Liver (tissue), 9 donors: ENCODE measurements around the gene GSTM1. TPM values are rescaled to one million over a fixed set of nuclear protein-coding genes. Genes with fewer than 3 reads are reported as not detected.
"Not testable (repeated sequence)": the region's sequence is repeated elsewhere in the genome, so short reads cannot be mapped to it uniquely, and the experiment has no call there.

Experiments
- DNase-seq: peaks from one replicate; pipeline ENCODE4 v3.0.0-alpha.2; 2017; ENCODE audit warnings: low spot score
- H3K27ac ChIP-seq, 2 donors: one replicate each; pipeline ENCODE4 v1.7.0; 2013; ENCODE audit warnings: inconsistent platforms in 2 of 2, low read length in 2 of 2, control low read depth in 1 of 2, low read depth in 1 of 2, mild to moderate bottlenecking in 1 of 2
- H3K27me3 ChIP-seq, 4 donors: one replicate each; pipeline versions ENCODE4 v1.6.1 to v1.7.0; 2013; ENCODE audit warnings: low read length in 3 of 4, inconsistent platforms in 1 of 4, mild to moderate bottlenecking in 1 of 4, moderate library complexity in 1 of 4; ENCODE audit not compliant: control insufficient read depth in 4 of 4, insufficient read depth in 4 of 4
- H3K36me3 ChIP-seq, 4 donors: one replicate each; pipeline versions ENCODE4 v1.6.1 to v1.7.0; 2013; ENCODE audit warnings: low read length in 3 of 4, mild to moderate bottlenecking in 3 of 4, low read depth in 1 of 4, moderate library complexity in 1 of 4; ENCODE audit not compliant: control insufficient read depth in 4 of 4, insufficient read depth in 3 of 4
- H3K4me1 ChIP-seq, 4 donors: one replicate each; pipeline versions ENCODE4 v1.6.1 to v1.7.0; 2013; ENCODE audit warnings: low read length in 3 of 4, mild to moderate bottlenecking in 3 of 4, moderate library complexity in 1 of 4; ENCODE audit not compliant: control insufficient read depth in 4 of 4, insufficient read depth in 4 of 4
- H3K4me3 ChIP-seq, 3 donors: one replicate each; pipeline versions ENCODE4 v1.6.1 to v1.7.0; 2013; ENCODE audit warnings: low read length in 3 of 3, control low read depth in 1 of 3, low read depth in 1 of 3, mild to moderate bottlenecking in 1 of 3
- H3K9ac ChIP-seq, 2 donors: one replicate each; pipeline ENCODE4 v1.7.0; 2013; ENCODE audit warnings: low read length in 2 of 2, mild to moderate bottlenecking in 2 of 2, moderate library complexity in 2 of 2, control low read depth in 1 of 2, low read depth in 1 of 2
- H3K9me3 ChIP-seq, 4 donors: one replicate each; pipeline versions ENCODE4 v1.6.1 to v1.7.0; 2013; ENCODE audit warnings: low read length in 3 of 4; ENCODE audit not compliant: control insufficient read depth in 4 of 4
- EGR1 ChIP-seq, 2 donors: IDR thresholded peaks; 2 replicates each; pipeline ENCODE4 v1.6.1; 2016 to 2018; ENCODE audit warnings: antibody characterized with exemption in 2 of 2, low read depth in 2 of 2
- FOXA1 ChIP-seq: IDR thresholded peaks from 2 replicates; pipeline ENCODE4 v1.6.1; 2016; ENCODE audit warnings: antibody characterized with exemption
- FOXA2 ChIP-seq: IDR thresholded peaks from 2 replicates; pipeline ENCODE4 v1.6.1; 2016; ENCODE audit warnings: antibody characterized with exemption
- GABPA ChIP-seq, 2 donors: IDR thresholded peaks in 1 of 2; conservative IDR thresholded peaks in 1 of 2; 2 replicates each; pipeline ENCODE4 v1.6.1; 2016; ENCODE audit warnings: antibody characterized with exemption in 2 of 2, mild to moderate bottlenecking in 1 of 2, moderate library complexity in 1 of 2
- HNF4A ChIP-seq, 2 donors: conservative IDR thresholded peaks; 2 replicates each; pipeline ENCODE4 v1.6.1; 2016; ENCODE audit warnings: antibody characterized with exemption in 2 of 2, mild to moderate bottlenecking in 2 of 2
- HNF4G ChIP-seq: IDR thresholded peaks from 2 replicates; pipeline ENCODE4 v1.6.1; 2016; ENCODE audit warnings: antibody characterized with exemption
- JUND ChIP-seq, 2 donors: IDR thresholded peaks; 2 replicates each; pipeline ENCODE4 v1.6.1; 2016; ENCODE audit warnings: antibody characterized with exemption in 2 of 2
- NR2F2 ChIP-seq: IDR thresholded peaks from 2 replicates; pipeline ENCODE4 v1.6.1; 2016; ENCODE audit warnings: antibody characterized with exemption
- RAD21 ChIP-seq, 2 donors: IDR thresholded peaks; 2 replicates each; pipeline ENCODE4 v1.6.1; 2016; ENCODE audit warnings: antibody characterized with exemption in 2 of 2, mild to moderate bottlenecking in 2 of 2
- RXRA ChIP-seq, 2 donors: IDR thresholded peaks; 2 replicates each; pipeline ENCODE4 v1.6.1; 2017 to 2018; ENCODE audit warnings: antibody characterized with exemption in 2 of 2, mild to moderate bottlenecking in 1 of 2
- SP1 ChIP-seq: IDR thresholded peaks from 2 replicates; pipeline ENCODE4 v1.6.1; 2018; ENCODE audit warnings: antibody characterized with exemption, mild to moderate bottlenecking
- TAF1 ChIP-seq: conservative IDR thresholded peaks from 2 replicates; pipeline ENCODE4 v1.6.1; 2016; ENCODE audit warnings: antibody characterized with exemption, mild to moderate bottlenecking
- YY1 ChIP-seq: IDR thresholded peaks from 2 replicates; pipeline ENCODE4 v1.6.1; 2016; ENCODE audit warnings: antibody characterized with exemption, mild to moderate bottlenecking
- WGBS: extraction: QIAGEN DNeasy Blood & Tissue Kit; methylation state at CpG from one replicate; pipeline ENCODE4 v1.1.7; 2013; 5-methylcytosine and 5-hydroxymethylcytosine counted together
- polyA plus RNA-seq, 2 donors: library from polyadenylated mRNA; stranded (reverse) in 1 of 2; unstranded in 1 of 2; fragments of 200-250 nt in 1 of 2; fragments of >200 nt in 1 of 2; fragmentation: Nextera tagmentation in 1 of 2; extraction: Ambion mirVana in 1 of 2; gene quantifications; one replicate each; pipeline versions ENCODE4 v1.2.1 to v1.2.3, GENCODE V29; 2013 to 2015
- total RNA-seq, 2 donors: library from RNA; depleted of rRNA; stranded (reverse); fragments of >200 nt; gene quantifications; one replicate each; pipeline ENCODE4 v1.2.3, GENCODE V29; 2014
- TF ChIP-seq, protein P1 (sequence below): IDR thresholded peaks from 2 replicates; pipeline ENCODE4 v1.6.1; 2016; ENCODE audit warnings: antibody characterized with exemption
- TF ChIP-seq, protein P2 (sequence below): IDR thresholded peaks from 2 replicates; pipeline ENCODE4 v1.6.1; 2016; ENCODE audit warnings: antibody characterized with exemption, mild to moderate bottlenecking
- TF ChIP-seq, protein P3 (sequence below): IDR thresholded peaks from 2 replicates; pipeline ENCODE4 v1.6.1; 2016; ENCODE audit warnings: antibody characterized with exemption
- TF ChIP-seq, protein P4 (sequence below): fragments of 150-350 bp; IDR thresholded peaks from 2 replicates; pipeline ENCODE4 v1.5.1; 2017; ENCODE audit warnings: improper control_type of control experiment, low read depth, low read length; ENCODE audit not compliant: missing input control
- TF ChIP-seq, protein P5 (sequence below): IDR thresholded peaks from 2 replicates; pipeline ENCODE4 v1.6.1; 2016; ENCODE audit warnings: antibody characterized with exemption
- donor health status: healthy.
- donor health status: healthy.
- donor health status: healthy.
- donor health status: healthy.
- donor health status: healthy.

The GSTM1 gene
- total and polyA plus RNA-seq, 4 donors: 14.7 to 341 (median 247) TPM

DNA sequence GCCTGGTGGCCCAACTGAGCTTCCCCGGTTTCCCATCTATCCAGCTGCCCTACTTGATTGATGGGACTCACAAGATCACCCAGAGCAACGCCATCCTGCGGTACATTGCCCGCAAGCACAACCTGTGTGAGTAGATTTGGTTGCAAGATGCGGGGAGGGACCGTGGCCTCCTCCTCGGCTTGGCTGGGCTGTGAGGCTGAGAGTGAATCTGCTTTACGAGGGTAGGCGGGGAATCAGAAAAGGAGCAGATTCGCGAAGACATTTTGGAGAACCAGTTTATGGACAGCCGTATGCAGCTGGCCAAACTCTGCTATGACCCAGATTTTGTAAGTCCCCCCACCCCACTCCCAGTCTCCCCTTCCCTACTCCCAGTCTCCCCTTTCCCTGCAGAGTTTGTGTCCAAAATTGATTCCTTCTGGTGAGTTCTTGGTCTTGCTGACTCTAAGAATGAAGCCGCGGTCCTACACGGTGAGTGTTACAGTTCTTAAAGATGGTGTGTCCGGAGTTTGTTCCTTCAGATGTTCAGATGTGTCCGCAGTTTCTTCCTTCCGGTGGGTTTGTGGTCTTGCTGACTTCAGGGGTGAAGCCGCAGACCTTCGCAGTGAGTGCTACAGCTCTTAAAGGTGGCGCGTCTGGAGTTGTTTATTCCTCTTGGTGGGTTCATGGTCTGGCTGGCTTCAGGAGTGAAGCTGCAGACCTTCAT is 18.2 kb upstream of the GSTM1 start:
- Histone ChIP-seq H3K4me3 (no peak overlapping the region), H3K36me3 (peaks cover 0 to 2% (median 0%) of the 10 kb centered on the region in 4 donors), H3K27me3 (no peaks in the 10 kb centered on the region), H3K9ac (no peak overlapping the region), H3K9me3 (no peaks in the 10 kb centered on the region), H3K4me1 (peaks cover 0 to 3% (median 0%) of the 10 kb centered on the region in 4 donors), H3K27ac (no peak overlapping the region)
- no peak for TF ChIP-seq YY1
- TF ChIP-seq EGR1 (IDR thresholded peaks at IDR 0.05; ENCODE audit: low read depth in 2 of 2): no peak
- TF ChIP-seq RXRA (IDR thresholded peaks at IDR 0.05): no peak
- TF ChIP-seq, protein P1, sequence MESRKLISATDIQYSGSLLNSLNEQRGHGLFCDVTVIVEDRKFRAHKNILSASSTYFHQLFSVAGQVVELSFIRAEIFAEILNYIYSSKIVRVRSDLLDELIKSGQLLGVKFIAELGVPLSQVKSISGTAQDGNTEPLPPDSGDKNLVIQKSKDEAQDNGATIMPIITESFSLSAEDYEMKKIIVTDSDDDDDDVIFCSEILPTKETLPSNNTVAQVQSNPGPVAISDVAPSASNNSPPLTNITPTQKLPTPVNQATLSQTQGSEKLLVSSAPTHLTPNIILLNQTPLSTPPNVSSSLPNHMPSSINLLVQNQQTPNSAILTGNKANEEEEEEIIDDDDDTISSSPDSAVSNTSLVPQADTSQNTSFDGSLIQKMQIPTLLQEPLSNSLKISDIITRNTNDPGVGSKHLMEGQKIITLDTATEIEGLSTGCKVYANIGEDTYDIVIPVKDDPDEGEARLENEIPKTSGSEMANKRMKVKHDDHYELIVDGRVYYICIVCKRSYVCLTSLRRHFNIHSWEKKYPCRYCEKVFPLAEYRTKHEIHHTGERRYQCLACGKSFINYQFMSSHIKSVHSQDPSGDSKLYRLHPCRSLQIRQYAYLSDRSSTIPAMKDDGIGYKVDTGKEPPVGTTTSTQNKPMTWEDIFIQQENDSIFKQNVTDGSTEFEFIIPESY: no peak
- no peak for TF ChIP-seq HNF4A (conservative IDR thresholded peaks at IDR 0.05)
- no peak for TF ChIP-seq NR2F2
- no peak for TF ChIP-seq FOXA2
- TF ChIP-seq JUND (IDR thresholded peaks at IDR 0.05): no peak
- TF ChIP-seq, protein P2, sequence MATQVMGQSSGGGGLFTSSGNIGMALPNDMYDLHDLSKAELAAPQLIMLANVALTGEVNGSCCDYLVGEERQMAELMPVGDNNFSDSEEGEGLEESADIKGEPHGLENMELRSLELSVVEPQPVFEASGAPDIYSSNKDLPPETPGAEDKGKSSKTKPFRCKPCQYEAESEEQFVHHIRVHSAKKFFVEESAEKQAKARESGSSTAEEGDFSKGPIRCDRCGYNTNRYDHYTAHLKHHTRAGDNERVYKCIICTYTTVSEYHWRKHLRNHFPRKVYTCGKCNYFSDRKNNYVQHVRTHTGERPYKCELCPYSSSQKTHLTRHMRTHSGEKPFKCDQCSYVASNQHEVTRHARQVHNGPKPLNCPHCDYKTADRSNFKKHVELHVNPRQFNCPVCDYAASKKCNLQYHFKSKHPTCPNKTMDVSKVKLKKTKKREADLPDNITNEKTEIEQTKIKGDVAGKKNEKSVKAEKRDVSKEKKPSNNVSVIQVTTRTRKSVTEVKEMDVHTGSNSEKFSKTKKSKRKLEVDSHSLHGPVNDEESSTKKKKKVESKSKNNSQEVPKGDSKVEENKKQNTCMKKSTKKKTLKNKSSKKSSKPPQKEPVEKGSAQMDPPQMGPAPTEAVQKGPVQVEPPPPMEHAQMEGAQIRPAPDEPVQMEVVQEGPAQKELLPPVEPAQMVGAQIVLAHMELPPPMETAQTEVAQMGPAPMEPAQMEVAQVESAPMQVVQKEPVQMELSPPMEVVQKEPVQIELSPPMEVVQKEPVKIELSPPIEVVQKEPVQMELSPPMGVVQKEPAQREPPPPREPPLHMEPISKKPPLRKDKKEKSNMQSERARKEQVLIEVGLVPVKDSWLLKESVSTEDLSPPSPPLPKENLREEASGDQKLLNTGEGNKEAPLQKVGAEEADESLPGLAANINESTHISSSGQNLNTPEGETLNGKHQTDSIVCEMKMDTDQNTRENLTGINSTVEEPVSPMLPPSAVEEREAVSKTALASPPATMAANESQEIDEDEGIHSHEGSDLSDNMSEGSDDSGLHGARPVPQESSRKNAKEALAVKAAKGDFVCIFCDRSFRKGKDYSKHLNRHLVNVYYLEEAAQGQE: no peak
- TF ChIP-seq TAF1: no peak
- TF ChIP-seq, protein P3, sequence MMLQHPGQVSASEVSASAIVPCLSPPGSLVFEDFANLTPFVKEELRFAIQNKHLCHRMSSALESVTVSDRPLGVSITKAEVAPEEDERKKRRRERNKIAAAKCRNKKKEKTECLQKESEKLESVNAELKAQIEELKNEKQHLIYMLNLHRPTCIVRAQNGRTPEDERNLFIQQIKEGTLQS: no peak
- no peak for TF ChIP-seq RAD21 (IDR thresholded peaks at IDR 0.05)
- no peak for TF ChIP-seq FOXA1
- TF ChIP-seq, protein P4, sequence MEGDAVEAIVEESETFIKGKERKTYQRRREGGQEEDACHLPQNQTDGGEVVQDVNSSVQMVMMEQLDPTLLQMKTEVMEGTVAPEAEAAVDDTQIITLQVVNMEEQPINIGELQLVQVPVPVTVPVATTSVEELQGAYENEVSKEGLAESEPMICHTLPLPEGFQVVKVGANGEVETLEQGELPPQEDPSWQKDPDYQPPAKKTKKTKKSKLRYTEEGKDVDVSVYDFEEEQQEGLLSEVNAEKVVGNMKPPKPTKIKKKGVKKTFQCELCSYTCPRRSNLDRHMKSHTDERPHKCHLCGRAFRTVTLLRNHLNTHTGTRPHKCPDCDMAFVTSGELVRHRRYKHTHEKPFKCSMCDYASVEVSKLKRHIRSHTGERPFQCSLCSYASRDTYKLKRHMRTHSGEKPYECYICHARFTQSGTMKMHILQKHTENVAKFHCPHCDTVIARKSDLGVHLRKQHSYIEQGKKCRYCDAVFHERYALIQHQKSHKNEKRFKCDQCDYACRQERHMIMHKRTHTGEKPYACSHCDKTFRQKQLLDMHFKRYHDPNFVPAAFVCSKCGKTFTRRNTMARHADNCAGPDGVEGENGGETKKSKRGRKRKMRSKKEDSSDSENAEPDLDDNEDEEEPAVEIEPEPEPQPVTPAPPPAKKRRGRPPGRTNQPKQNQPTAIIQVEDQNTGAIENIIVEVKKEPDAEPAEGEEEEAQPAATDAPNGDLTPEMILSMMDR: no peak
- TF ChIP-seq, protein P5, sequence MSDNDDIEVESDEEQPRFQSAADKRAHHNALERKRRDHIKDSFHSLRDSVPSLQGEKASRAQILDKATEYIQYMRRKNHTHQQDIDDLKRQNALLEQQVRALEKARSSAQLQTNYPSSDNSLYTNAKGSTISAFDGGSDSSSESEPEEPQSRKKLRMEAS: no peak
- no peak for TF ChIP-seq HNF4G
- no peak for TF ChIP-seq SP1
- no peak for TF ChIP-seq GABPA (IDR thresholded peaks at IDR 0.05 in 1 of 2, conservative IDR thresholded peaks at IDR 0.05 in 1 of 2)
- 92% methylated on average over 22 of the region's 22 CpGs for WGBS
- DNase-seq: no peak

DNA sequence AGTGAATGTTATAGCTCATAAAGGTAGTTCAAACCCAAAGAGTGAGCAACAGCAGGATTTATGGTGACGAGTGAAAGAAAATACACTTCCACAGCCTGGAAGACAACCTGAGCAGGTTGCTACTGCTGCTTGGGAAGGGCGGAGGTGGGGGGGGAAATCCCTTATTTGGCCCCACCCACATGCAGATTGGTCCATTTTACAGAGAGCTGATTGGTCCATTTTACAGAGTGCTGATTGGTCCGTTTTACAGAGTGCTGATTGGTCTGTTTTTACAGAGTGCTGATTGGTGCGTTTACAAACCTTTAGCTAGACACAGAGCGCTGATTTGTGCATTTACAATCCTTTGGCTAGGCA is 17.7 kb upstream of the GSTM1 start:
- not testable (repeated sequence) for H3K9ac ChIP-seq, H3K4me3 ChIP-seq

More for the DNA sequence above, 17.7 kb upstream of the GSTM1 start:
- H3K36me3 ChIP-seq, DNase-seq, H3K27me3 ChIP-seq, H3K27ac ChIP-seq, H3K4me1 ChIP-seq, H3K9me3 ChIP-seq: not testable (repeated sequence)
- 86% methylated on average over 5 of the region's 5 CpGs for WGBS
